ENCODE data around the gene KCNJ11. TPM values are rescaled to one million over a fixed set of nuclear protein-coding genes. Genes with fewer than 3 reads are reported as not detected.

The KCNJ11 gene
- total RNA-seq, 2 experiments from 2014 or later, result 0.64 to 1.2 TPM

DNA sequence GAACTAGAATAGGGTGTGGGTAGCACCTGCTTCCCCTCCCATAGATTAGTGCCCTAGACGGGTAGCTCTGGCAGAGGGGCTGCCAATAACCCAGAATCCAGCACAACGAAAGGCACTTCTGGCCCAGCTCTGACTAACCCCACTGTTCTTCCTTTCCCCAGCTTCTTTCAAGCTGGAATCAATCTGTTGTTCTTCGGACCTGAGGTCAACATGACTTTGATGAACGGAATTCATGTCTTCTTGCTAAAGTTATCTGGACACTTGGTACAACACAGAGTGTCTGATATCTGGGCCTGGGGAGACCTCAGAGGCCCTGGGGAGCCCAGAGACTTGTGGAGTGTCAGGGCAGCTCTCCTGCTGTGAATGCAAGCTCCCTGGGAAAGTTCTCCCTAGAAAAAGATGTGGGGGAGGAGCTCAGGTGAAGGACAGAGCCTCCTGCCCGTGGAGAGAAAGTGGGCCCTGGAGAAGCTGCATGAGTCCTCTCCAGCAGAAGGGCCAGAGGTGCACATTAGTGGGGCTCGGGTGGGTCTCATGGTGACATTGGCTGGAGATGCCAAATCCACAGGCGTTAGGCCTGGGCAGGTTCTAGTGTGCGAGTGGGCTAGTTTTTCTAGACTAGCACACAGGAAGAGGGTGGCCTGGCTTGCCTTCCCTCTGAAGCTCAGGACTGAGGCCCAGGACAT, 6.3 kb downstream of the KCNJ11 start:
- ChIA-PET CTCF (interaction anchor here (0.6 to 1.6 kb wide), 2 partner anchors 131 to 156 kb away, joined by 4 read pairs; no protein-coding TSS in a partner anchor), POLR2A (no interaction called here)
- Mint-ChIP-seq H3K27ac (no peak overlapping the region), H3K4me1 (no peaks in the 10 kb centered on the region), H3K36me3 (ENCODE audit: low read depth) (no peaks in the 10 kb centered on the region), H3K4me3 (no peak overlapping the region), H3K9me3 (no peaks in the 10 kb centered on the region), H3K27me3 (no peaks in the 10 kb centered on the region)
- DNase-seq, result no peak

DNA sequence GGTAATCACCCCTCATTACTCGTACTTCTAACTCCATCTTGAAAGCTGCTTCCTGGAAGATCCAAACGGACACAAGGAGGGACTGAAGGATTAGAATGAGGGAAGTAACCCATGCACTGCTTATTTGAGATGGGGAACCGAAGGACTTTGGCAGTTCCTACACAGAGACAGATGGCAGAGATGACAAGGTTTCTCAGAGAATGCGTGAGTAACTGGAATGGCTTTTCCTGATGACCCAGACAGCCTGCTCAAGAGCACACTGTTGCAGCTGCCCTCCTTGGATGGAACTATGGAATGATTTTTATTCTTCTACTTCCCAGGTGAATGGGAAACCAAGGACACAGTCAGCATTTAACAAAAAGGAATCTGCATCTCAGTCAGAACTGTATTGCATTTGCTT, 7.3 kb downstream of the KCNJ11 start:
- no peaks in the 10 kb centered on the region for H3K36me3 Mint-ChIP-seq (ENCODE audit: low read depth)
- CTCF ChIA-PET, result no interaction called here
- no peaks in the 10 kb centered on the region for H3K4me1 Mint-ChIP-seq
- H3K27me3 Mint-ChIP-seq, result no peaks in the 10 kb centered on the region
- no peak overlapping the region for H3K4me3 Mint-ChIP-seq
- H3K9me3 Mint-ChIP-seq, result no peaks in the 10 kb centered on the region
- DNase-seq, result no peak
- POLR2A ChIA-PET, result no interaction called here
- H3K27ac Mint-ChIP-seq, result no peak overlapping the region

DNA sequence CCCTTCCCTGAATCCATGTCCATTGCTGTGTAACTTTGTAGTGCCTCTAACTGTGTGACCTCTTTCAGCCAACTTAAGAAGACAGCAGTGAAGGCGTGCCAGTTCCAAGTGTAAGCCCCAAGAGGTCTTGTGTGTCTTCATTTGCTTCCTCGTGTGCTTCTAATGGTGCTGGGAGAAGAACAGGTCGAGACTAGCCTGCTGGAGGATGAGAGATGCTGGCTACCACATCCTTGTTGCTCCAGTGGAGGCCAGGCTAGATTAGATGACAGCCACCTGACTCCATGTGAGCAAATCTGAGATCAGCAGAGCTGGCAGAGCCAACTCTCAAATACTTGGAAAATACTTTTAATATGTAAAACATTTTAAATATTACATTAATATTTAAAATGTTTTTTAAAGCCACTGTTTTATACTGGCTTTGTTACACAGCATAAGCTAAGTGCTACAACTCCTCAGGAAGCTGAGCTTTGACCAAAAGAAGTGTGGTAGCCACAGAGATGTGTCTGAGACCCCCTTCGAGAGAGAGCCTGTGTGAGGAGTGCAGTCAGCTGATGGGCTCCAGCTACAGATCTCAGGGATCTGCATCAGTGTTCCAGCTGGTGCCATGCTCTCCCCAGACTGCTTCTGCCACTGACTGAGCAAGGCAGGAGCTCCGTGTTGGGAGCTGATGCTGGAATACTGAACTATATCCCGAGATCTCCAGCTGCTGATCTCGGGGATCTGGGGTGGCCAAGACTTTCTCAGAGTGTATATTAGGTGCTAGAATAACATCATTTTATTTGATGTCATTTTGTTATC, 8.9 kb downstream of the KCNJ11 start:
- DNase-seq, result no peak

DNA sequence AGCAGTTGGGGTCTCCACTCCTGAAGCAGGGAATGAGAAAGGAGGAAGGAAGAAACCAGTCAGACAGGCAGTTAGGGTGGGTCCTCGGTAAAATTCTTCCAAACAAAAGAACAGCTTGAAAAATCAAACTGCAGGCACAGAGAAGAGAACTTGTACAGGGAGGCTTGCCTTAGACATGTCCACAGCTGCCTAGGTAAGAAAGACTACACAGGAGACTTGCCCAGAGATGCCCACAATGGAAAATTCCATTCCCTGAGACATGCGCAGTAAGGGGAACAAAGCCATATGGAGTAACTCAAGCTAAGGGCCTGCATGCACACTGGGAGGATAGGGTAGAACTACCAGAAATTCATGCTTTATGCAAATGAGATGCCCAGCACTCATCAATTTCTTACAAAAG, 9.8 kb downstream of the KCNJ11 start:
- no peaks in the 10 kb centered on the region for H3K27me3 Mint-ChIP-seq
- DNase-seq, result no peak
- CTCF ChIA-PET, result interaction anchor here (1.7 kb wide), 1 partner anchor 149 kb away, joined by 4 read pairs; no protein-coding TSS in a partner anchor
- POLR2A ChIA-PET, result no interaction called here
- no peaks in the 10 kb centered on the region for H3K4me1 Mint-ChIP-seq
- no peaks in the 10 kb centered on the region for H3K36me3 Mint-ChIP-seq (ENCODE audit: low read depth)
- H3K27ac Mint-ChIP-seq, result no peak overlapping the region
- H3K4me3 Mint-ChIP-seq, result no peak overlapping the region
- peaks cover 4% of the 10 kb centered on the region for H3K9me3 Mint-ChIP-seq

More for the DNA sequence above, 8.9 kb downstream of the KCNJ11 start:
- POLR2A ChIA-PET, result no interaction called here
- CTCF ChIA-PET, result interaction anchor here (0.6 to 1.7 kb wide), 2 partner anchors 149 to 162 kb away, joined by 3 to 4 read pairs; no protein-coding TSS in a partner anchor
- H3K4me3 Mint-ChIP-seq, result no peak overlapping the region
- no peaks in the 10 kb centered on the region for H3K9me3 Mint-ChIP-seq
- no peaks in the 10 kb centered on the region for H3K4me1 Mint-ChIP-seq
- no peaks in the 10 kb centered on the region for H3K27me3 Mint-ChIP-seq
- no peak overlapping the region for H3K27ac Mint-ChIP-seq
- no peaks in the 10 kb centered on the region for H3K36me3 Mint-ChIP-seq (ENCODE audit: low read depth)

DNA sequence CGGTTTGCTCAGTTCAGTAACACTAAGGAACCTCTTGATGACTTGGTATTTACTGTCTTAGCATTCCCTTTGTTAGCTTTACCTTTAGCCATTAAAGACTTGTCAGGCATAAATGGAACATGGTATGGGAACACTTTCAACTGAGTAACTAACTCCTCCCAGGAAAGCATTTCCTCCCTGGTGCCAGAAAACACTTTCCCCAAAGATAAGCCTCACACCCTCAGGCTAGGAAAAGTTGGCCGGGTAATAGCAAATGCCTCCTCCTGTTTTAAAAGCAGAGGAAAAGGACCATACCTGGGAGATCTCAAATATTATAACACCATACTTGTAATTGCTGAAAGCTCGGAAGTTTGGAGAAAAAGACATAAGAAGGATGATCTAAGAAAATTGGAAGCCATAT, 12.0 kb downstream of the KCNJ11 start:
- ChIA-PET CTCF (no interaction called here), POLR2A (no interaction called here)
- no peak for DNase-seq
- H3K4me3 Mint-ChIP-seq, result no peak overlapping the region
- no peaks in the 10 kb centered on the region for H3K4me1 Mint-ChIP-seq
- H3K27me3 Mint-ChIP-seq, result no peaks in the 10 kb centered on the region
- H3K36me3 Mint-ChIP-seq (ENCODE audit: low read depth), result peaks cover 8% of the 10 kb centered on the region
- H3K27ac Mint-ChIP-seq, result no peak overlapping the region
- H3K9me3 Mint-ChIP-seq, result peaks cover 22% of the 10 kb centered on the region

DNA sequence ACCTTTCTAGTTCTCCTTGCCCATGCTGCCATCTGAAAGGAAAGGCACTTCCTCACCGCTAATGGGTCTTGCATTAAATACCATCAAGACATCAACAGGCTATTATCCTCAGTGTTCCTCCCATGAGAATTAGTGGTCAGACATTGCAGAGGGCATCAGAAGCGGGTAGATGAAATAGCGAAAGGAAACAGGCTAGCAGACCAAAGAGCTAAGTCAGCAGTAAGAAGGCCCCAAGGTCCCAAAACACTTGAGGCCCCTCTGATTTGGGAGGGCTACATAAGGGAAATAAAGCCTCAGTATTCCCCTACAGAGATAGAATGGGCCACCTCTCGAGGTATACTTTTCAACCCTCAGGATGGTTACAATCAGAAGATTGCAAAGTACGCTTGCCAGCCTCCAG, 12.9 kb downstream of the KCNJ11 start:
- H3K9me3 Mint-ChIP-seq, result peaks cover 32% of the 10 kb centered on the region
- H3K36me3 Mint-ChIP-seq (ENCODE audit: low read depth), result peaks cover 11% of the 10 kb centered on the region
- H3K4me3 Mint-ChIP-seq, result no peak overlapping the region
- ChIA-PET CTCF (interaction anchor here (1.4 to 1.6 kb wide), 2 partner anchors 8 to 153 kb away, joined by 5 to 6 read pairs; no protein-coding TSS in a partner anchor), POLR2A (no interaction called here)
- no peaks in the 10 kb centered on the region for H3K4me1 Mint-ChIP-seq
- DNase-seq, result no peak
- no peak overlapping the region for H3K27ac Mint-ChIP-seq
- no peaks in the 10 kb centered on the region for H3K27me3 Mint-ChIP-seq

DNA sequence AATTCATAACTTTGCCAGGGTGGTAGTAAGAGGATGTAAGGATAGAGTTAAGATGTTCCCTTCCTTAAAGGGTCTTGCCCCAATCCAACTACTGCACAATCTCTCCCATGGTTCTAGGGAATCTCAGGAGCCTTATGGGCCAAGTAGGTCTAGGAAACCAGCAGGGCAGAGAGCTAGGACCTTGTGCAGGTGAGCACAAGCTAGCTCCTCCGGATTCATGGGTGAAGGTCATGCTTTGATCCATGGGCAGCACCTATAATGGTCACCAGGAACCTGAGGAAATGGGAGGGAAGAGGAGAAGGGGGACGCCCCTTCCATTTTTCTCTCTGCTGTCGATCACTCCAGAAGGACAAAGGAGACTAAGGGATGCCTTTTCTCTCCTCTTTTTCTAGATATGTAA, 16.8 kb downstream of the KCNJ11 start:
- Mint-ChIP-seq H3K9me3 (peaks cover 52% of the 10 kb centered on the region), H3K27me3 (no peaks in the 10 kb centered on the region), H3K36me3 (ENCODE audit: low read depth) (peaks cover 19% of the 10 kb centered on the region), H3K27ac (no peak overlapping the region), H3K4me3 (no peak overlapping the region), H3K4me1 (peaks cover 5% of the 10 kb centered on the region)
- DNase-seq, result no peak
- POLR2A ChIA-PET, result no interaction called here
- CTCF ChIA-PET, result no interaction called here

DNA sequence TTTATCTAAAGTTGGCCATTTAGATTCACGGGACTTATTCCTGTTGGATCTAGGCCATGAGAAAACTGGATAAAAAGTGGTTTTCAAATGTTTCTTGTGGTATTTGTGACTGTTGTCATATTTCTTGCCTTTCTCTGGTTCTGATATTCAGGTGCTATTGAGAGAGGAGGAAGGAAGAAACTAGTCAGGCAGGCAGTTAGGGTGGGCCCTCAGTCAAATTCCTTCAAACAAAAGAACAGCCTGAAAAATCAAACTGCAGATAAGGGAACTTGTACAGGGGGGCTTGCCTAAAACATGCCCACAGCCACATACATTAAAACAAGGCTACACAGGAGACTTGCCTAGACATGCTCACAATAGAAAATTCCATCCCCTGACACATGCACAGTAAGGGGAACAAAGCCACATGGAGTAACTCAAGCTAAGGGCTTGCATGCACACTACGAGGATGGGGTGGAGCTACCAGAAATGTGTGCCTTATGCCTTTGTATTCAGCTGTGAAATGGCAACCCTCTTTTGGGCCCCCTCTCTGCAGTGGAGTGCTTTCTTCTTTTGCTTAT, 18.7 kb downstream of the KCNJ11 start:
- POLR2A ChIA-PET, result no interaction called here
- CTCF ChIA-PET, result no interaction called here
- peaks cover 52% of the 10 kb centered on the region for H3K9me3 Mint-ChIP-seq
- DNase-seq, result no peak
- H3K36me3 Mint-ChIP-seq (ENCODE audit: low read depth), result peaks cover 19% of the 10 kb centered on the region
- H3K4me1 Mint-ChIP-seq, result peaks cover 5% of the 10 kb centered on the region
- H3K27me3 Mint-ChIP-seq, result no peaks in the 10 kb centered on the region
- no peak overlapping the region for H3K27ac Mint-ChIP-seq
- H3K4me3 Mint-ChIP-seq, result no peak overlapping the region

DNA sequence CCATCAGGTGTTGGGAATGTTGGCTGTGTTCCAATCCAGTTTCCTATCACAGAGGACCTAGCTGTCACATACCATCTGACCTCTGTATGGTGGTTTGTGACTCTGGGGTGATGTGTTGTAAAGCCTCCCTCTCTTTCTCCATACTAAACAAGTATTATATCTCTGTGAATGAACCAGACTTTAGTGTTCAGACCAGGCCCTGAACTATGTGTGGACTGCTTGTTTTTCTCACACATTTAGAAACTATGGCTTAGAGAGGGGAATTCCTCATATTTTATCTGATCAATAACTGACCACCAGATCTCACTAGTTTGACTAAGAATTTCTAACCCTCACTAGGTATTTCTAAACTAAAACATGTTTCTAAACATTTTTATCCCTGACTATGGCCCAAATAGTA, 19.4 kb downstream of the KCNJ11 start:
- no peak for DNase-seq
- Mint-ChIP-seq H3K27ac (no peak overlapping the region), H3K27me3 (no peaks in the 10 kb centered on the region), H3K36me3 (ENCODE audit: low read depth) (peaks cover 19% of the 10 kb centered on the region), H3K4me3 (no peak overlapping the region), H3K9me3 (peaks cover 50% of the 10 kb centered on the region), H3K4me1 (peaks cover 5% of the 10 kb centered on the region)
- POLR2A ChIA-PET, result no interaction called here
- CTCF ChIA-PET, result no interaction called here

DNA sequence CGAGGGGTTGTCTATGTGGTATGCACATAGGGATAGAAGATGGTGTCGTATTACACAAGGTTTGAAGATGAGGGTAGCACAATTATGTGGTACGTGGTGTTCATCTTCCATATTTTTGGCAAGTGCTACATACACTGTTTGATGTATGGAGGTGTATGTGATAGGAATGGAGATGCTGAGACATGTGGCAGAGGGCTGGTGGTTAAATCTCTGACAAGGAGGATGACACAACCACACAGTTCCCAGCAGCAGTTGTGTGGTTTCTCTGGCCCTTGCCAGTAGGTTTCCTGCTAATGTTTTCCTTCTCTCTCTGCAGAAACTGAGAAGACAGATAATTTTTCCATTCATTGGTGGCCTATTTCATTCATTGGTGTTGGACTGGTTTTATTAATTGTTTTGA, 19.9 kb downstream of the KCNJ11 start:
- H3K4me3 Mint-ChIP-seq, result no peak overlapping the region
- H3K27ac Mint-ChIP-seq, result no peak overlapping the region
- H3K9me3 Mint-ChIP-seq, result peaks cover 47% of the 10 kb centered on the region
- peaks cover 5% of the 10 kb centered on the region for H3K4me1 Mint-ChIP-seq
- H3K36me3 Mint-ChIP-seq (ENCODE audit: low read depth), result peaks cover 19% of the 10 kb centered on the region
- CTCF ChIA-PET, result no interaction called here
- no peak for DNase-seq
- no peaks in the 10 kb centered on the region for H3K27me3 Mint-ChIP-seq
- POLR2A ChIA-PET, result no interaction called here

DNA sequence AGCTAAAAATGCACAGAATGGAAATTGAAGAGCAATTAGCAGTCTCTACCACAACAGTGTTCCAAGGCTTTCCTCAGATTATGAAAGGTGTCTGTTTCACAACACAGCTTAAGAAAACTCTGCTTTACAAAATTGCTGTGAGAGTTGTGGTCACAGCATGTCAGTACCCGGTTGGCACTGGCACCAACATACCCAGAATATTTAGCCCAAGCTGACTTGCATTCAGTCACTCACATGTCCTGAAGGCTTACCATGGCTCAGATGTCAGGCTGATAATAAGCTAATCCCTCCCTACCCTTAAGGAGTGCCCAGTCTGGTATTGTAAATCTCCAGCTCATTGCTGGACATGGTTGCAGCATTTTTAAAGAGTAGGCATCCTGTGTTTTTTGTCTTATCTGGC, 22.0 kb downstream of the KCNJ11 start:
- Mint-ChIP-seq H3K4me3 (no peak overlapping the region), H3K27me3 (no peaks in the 10 kb centered on the region), H3K36me3 (ENCODE audit: low read depth) (peaks cover 11% of the 10 kb centered on the region), H3K9me3 (peaks cover 30% of the 10 kb centered on the region), H3K27ac (no peak overlapping the region), H3K4me1 (peaks cover 5% of the 10 kb centered on the region)
- DNase-seq, result no peak
- ChIA-PET CTCF (no interaction called here), POLR2A (no interaction called here)

DNA sequence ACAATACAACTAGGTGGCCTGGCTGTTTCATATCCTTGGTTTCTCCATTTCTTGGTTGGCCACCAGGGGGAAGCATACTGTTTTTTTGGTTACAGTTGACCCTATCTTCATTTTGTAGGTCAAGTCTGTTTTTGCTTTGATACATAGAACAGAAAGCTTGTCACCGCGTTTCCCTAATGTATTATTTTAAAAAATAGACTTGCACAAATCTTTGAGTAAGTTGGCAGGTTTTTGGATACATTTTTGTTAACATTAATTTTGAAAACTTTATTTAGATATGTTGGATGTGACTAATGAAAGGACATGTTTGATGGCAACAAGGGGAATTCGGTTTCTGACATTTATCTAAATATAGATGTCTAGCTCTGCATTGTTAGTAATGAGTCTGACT, 33.9 kb downstream of the KCNJ11 start:
- POLR2A ChIA-PET, result no interaction called here

More for the DNA sequence above, 33.9 kb downstream of the KCNJ11 start:
- CTCF ChIA-PET, result interaction anchor here (1.0 to 1.5 kb wide), 2 partner anchors 10 to 108 kb away, joined by 4 read pairs; no protein-coding TSS in a partner anchor
- peak; percentile 75 for DNase-seq
- peaks cover 7% of the 10 kb centered on the region for H3K9me3 Mint-ChIP-seq
- peaks cover 3% of the 10 kb centered on the region for H3K36me3 Mint-ChIP-seq (ENCODE audit: low read depth)
- H3K27ac Mint-ChIP-seq, result no peak overlapping the region
- peaks cover 29% of the 10 kb centered on the region for H3K27me3 Mint-ChIP-seq
- peak overlapping the region; percentile 47 for H3K4me3 Mint-ChIP-seq
- H3K4me1 Mint-ChIP-seq, result peaks cover 31% of the 10 kb centered on the region
